Cortex of kidney (tissue), 1 donor: Measurements from ENCODE around the gene UBXN11.
"Not testable (repeated sequence)": the region's sequence is repeated elsewhere in the genome, so short reads cannot be mapped to it uniquely, and the experiment has no call there.

Experiments used
- DNase-seq: peaks from one replicate; lab custom pipeline; 2025; lab: John Stamatoyannopoulos, UW

Gene UBXN11

DNA sequence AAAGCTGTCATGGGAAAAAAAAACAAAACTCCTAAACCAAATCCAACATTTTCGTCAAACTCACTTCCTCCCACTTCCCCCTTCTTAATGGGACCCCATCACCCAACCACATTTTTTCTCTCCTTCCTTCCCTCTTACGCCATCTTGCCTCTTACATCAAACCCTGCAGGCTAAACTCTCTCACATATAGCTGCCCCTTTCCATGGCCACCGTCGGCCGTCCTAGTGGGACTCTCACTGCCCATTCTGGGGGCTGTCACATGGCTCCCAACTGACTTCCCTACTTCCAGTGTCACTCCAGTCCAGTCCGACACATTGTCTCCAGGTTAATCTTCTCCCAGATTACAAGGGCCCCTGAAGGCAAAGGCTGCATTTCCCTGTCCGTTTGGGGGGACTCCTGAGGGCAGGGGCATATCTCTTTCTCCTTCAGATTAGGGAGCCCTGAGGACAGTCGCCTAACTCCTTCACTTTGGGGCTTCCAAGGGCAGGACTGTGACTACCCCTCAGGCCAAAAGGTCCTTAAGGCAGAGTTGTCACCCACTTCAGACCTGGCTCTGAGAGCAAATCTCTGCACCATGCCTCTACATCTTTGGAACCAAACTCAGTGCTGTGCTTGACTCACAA is 658 bp downstream of the UBXN11 start:
- no peak for DNase-seq

DNA sequence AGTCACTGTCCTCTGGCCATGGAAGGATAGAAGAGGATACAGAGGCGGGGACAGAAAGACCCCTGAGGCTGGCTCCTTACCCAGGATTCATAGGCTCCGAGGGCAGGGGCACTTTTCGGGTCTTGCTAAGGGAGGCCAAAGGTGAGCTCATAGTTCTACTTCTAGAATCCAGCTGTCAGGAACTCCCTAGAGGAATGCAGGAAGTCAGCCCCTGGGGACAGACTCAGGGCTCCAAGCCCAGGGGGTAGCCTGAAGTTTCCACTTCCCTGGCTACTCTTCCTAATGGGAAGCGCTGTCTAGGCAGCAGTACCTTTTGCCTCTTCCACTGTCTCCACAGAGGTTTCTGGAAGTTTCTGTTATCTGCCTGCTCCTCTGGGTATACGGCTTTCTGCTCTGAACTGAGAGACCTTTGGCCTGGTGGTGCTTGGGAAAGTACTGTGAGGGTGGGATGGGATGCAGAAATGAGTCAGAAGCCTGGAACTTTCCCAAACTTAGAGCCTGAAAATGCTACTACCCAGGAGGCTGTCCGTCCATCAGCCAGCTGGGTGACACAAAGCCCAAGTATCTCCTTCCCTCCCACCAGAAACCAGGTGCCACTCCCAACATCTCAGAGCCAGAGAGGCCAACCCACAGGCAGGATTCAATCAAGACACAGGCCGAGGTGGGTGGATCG is 3.6 kb downstream of the UBXN11 start:
- no peak for DNase-seq

DNA sequence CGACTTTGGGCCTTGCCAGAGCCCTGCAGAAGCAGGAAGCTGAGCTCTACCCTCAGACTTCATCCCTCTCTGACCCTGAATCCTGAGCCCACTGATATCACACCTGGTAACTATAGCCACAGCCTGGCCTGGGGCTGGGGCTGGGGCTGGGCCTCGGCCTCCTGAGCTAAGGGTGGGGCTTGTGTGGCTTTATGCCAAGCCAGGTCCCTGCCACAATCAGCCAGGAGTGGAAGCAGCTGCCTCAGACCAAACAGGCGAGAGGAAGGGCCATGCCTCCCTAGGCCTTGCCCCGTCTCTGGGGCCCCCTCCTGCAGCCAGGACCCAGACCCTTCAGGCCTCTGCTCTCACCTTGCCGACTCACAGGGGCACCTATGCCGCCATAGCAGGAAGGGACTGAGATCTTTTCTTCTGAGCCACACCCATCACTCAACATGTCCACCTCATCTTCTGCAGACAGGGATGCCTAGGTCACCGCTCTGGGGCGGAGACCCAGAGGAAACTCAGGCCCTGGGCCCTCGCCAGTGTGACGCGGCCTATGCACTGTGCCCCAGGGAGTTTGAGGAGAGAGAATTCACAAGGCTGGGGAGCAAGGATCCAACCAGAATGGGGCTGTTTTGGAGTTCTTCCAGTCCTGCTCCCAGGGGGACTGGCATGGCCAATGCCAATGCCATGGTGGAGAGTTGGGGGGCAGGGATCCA is 5.7 kb downstream of the UBXN11 start:
- no peak for DNase-seq

DNA sequence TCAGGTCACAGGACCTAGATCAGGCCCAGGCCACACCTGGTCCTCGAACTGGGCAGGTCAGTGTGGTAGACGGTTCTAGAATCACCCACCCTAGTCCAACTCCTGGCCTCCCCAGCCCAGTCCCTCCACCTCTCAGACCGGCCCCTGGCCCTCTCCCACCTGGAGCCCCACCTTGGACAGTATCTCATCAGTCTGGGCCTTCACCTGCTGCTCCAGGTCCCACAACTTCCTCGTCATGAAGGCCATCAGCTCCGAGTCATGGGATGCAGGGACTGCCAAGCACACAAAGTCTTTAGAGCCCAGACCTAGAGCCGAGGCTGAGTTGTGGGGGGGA is 8.7 kb downstream of the UBXN11 start:
- DNase-seq: no peak

DNA sequence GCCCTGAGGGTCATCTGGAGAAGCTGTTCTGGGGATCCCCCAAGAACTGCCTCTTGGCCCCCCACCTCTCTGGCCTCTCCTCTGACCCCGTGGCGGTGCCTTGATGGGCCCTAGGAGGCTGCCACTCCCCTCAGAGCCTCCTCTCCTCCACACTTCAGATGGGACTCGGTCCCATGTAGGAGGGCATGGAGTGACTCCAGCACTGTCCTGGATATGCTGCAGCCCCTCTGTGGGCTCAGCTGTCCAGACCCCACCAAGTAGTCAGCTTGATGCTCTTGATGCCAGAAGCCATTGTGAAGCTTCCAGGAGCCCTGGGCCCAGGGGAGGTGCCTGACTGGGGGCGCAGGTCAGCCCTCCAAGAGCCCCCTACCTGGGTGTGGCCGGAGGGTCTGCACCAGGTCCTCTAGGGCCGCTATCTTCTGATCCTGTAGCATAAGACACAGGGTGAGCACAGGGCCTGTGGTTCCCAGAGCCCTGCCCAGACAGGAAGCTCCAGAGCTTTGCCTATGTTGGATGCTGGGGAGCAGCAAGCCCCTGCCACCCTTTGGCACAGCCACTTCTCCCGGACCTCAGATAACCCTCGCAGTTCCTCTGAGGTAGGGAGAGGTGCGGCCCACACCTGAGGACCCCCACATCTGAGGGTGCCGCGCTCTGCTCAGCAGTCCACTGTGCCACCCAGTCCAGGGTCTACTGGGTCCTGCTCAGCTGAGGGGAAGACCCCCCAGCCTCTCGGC is 9.2 kb downstream of the UBXN11 start:
- no peak for DNase-seq

DNA sequence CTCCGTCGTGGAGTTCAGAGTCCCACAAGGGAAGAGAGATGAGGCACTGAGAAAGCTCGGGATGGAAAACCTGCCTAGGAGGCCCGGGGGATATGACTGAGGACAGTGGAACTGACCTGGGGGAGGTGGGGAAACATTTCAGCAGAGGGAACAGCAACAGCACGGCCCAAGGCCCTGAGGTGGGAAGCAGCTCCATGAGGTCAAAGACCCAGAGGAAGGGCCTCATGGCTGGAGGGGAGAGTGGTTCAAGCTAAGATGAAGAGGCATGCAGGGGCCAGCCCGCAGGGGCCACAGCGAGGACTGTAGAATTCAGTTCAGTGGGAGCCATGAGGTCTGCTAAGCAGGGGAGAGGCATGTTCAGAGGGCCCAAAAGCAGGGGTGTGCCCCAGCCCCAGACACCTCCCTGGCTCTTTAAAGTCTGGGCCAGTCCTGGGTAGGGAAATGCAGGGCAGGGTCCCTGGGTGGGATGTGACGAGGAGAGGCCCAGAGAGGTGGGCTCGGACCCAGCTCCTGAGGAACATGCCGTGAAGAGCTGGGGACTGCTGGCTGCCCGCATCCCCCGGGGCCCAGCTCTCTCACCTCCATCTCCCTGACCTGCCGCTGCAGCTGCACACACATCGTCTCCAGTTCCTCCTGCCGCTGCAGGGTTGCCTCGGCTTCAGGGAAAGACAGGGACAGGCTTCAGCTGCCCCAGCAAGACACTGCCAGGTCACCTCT is 9.9 kb downstream of the UBXN11 start:
- DNase-seq: no peak

DNA sequence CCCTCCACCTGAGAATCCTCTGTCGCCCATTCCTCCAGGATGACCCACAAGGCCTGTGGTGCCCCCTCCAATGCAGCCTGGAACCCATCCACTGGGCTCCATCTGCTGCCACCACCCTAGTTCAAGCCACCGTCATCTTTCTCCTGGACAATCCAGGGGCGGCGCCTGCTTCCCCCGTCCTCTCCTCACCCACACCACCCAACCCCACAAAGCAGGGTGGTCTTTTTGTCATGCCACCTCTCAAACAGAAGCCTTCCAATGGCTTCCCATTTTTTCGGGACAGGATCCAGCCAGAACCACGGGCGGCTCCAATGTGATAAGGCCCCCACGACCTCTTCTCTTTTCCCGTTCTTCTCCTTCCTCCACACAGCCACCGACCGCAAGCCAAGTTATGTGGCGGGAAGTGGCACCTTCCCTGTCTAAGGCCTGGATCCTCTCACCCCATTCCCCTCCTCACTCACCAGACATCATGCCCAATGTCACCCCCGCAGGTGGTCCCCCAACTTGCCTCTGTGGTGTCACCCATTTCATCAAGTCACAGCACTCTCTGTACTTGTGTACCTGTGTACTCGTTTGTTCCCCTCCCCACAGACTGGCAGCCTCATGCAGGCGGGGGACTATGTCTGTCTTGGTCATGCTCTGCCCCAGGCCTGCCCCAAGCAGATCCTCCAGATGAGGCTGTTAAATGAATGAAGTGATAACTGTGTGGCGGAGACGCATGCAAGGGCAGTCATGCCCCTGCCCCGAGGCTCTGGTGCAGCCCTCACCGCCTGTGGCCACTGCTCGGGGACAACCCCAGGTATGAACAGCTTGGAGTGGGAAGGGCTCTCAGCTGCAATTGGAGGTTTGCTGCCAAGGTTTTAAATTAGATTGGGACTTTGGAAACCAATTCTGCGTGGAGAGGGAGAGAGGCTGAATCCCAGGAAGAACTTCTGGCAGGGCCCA is 11.0 kb downstream of the UBXN11 start:
- DNase-seq: no peak

DNA sequence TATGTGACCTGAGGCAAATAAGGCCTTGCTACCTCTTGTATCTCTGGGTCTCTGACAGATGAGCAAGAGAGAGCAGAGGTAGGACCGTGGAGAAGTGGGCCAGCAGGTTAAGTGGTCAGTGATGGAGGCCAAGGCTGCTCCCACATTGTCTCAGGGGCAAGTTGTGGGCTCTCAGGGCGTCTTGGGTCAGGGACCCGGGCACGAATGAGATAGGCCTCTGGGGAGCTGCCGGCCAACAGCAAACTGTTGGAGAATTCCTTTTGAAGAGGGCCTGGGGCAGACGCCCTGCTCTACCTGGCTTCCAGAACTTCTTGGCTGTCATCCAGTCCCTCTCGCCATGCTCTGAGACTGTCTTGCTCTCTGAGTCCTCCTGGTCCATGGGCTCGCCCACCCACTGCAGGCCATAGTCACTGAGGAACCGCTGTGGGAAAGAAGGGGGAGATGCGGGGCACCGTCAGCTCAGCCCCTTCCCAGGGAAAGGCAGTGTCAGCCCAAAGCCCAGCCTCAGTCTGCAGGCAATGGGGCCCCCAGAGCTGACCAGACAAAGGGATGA is 12.4 kb downstream of the UBXN11 start:
- no peak for DNase-seq

DNA sequence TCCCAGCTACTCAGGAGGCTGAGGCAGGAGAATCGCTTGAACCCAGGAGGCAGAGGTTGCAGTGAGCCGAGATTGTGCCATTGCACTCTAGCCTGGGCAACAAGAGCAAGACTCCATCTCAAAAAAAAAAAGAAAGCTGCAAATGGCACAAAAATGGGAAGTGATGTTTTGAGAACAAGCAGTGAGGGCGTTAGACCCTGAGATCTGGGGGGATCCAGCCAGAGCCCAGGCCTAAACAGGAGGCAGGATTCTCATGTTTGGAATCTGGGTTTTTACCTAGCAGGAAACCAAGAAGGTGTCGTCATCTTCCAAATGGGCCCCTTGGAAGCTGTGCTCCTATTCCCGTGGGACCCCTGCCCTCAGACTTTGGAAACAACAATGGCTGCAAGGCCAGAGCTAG is 13.7 kb downstream of the UBXN11 start:
- not testable (repeated sequence) for DNase-seq

DNA sequence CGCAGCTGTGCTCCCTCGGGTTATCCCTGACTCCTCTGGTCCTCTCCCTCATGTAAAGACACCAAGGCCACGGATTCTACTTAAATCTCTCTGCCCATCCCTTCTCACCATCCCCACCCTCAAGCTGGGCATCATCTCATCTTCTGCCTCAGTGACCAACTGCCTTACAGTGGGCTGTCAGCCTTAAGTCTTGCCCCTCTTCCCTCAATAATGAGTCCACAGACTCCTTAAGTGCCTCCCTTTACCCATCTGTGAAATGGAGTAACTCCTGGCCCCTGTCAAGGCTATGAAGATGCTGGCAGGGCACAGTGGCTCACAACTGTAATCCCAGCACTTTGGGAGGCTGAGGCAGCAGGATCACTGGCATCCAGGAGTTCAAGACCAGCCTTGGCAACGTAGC is 14.5 kb downstream of the UBXN11 start:
- DNase-seq: no peak

DNA sequence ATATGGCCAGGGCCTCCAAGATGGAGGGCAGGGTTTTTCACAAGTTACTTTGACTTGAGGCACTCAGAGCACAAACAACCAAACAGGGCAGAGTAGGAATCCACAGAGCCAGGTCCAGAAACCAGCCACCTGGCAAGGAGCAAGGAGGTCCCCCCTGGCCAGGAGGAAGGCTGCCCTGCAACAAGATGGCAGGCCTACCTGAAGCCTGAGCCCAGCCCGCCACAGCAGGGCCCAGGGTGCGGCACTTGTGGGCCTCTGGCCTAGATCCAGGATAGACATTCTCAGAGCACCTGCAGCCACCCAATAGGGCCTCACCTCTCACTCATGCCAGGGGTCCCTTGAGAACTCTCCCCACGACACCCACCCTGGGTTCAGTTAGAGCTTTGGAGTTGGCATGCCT is 15.0 kb downstream of the UBXN11 start:
- DNase-seq: no peak

DNA sequence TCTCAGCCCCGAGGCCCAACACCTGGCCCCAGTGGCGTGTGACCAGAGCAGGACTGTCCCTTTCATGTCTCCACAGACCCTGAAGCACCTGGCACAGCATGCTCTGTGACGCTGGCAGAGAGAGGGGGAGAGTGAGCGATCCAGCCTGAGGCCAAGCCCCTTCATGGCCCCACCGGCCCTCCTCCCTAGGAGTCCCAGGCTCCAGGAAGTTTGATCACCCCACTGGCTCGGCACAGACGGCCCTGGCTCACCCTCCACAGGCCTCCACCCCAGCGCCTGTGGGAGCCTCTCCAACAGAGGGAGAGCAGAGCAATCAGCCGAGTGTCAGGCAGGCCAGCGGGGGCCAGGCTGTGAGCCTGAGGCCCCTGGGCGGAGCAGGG is 15.6 kb downstream of the UBXN11 start:
- no peak for DNase-seq

DNA sequence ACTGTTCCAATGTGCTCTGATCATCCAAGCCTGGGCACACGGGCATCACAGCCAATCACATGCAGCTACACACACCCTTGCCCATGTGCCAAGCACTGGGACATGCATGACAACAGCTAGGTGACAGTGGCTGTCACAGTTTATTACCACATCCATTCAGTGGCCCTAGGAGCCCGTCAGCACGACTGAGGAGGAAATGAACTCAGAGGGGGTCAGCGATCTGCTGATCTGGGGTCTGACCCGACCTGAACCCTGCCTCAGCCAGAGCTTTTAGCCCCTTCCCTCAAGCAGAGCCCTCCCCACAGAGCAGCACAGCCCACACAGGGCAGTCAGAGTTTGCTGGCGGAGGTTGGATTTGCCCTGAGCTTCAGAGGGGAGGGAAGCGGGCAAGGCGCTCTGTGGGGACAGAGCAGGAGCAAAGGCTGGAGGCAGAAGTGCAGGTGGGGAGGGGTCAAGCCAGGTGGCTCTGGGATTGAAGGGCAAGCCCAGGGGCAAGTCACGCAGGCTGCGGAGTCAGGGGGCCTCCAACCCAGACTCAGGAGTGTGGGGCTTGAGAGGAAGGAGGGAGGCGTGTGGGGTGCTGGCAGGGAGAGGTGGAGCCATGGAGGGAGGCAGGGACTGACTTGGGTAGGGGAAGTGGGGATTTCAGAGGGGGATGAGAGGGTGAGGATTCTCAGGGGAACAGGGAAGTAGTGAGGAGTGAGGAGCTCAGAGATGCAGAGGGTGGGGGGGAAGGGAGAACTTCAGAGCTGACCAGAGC is 16.1 kb downstream of the UBXN11 start:
- no peak for DNase-seq

DNA sequence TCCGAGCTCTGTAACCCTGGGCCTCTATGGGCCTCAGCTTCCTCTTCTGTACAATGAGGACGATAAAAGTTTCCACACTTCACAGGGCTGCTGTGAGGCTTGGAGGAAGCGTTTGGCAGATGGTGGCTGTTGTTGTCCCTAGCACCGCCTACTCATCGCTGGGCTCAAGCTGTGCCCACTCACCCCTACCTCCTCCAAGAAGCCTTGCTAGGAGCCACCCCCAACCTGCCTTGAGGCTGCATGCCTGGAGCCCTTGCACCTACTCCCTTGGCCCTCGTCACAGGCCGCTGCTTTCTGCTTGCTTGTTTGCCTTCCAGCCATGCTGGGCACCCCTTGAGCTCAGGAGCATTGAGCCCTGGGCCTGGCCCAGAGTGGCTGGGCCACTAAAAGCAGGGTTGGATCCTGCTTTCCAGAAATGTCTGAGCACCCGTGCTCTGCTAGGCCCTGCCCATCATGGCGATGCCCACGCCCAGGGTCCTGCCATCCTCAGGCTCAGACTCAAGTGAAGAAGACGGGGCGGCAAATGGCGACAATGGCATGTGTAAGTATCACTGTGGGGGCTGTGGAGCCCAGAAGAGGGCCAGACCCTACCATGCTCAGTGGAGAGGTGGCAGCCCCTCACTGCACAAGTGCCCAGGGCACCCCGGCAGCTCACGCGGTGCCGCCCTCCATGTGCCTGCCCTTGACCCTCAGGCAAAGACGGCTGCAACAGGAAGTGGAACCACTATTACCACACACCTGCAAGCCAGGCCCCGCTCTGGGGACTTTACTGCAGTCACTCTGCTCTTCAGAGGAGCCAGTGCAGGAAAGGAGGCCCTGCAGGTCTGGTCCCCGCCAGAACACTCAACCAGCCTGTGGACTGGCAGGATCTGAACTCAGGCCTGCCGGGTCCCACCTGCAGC is 17.0 kb downstream of the UBXN11 start:
- DNase-seq: no peak

DNA sequence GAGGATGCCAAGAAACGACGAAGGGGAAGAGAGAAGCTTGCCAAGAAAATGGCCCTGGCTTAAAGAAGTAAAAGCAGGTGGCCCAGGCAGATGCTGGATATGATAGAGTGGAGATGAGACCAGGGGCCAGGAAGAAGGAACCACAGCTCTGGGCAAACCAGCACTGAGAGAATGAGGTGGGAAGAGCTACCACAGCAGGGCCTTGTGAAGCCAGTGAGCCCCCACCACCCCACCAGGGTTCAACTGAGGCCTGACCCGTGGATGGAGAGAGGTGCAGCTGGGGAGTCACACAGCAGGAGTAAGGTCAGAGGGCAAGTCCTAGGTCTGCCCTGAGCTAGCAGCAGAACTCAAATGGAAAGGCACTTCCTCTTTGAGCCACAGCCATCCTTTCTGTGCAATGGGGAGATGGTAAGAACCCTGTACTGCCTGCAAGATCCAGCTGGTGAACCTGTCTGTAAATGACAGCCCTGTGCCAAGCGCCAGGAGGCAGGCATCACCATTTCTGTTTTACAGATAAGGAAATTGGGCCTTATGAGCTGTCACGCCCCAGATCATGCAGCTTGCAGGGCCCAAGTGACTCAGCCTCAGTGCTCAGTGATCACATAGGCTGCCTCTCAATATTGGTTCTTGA is 18.0 kb downstream of the UBXN11 start:
- DNase-seq: no peak

DNA sequence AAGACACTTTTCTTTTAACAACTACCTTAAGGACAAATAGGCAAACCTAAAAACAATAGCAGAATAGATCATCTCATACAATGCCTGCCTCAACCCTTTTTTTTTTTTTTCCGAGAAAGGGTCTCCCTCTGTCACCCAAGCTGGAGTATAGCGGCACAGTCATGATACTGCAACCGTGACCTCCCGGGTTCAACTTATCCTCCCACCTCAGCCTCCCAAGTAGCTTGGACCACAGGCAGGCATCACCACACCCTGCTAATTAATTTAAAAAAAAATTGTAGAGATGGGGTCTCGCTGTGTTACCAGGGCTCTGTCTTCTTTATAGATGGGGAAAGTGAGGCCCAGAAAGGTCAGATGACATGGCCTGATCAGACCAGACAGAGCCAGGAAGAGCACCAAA is 18.6 kb downstream of the UBXN11 start:
- no peak for DNase-seq

DNA sequence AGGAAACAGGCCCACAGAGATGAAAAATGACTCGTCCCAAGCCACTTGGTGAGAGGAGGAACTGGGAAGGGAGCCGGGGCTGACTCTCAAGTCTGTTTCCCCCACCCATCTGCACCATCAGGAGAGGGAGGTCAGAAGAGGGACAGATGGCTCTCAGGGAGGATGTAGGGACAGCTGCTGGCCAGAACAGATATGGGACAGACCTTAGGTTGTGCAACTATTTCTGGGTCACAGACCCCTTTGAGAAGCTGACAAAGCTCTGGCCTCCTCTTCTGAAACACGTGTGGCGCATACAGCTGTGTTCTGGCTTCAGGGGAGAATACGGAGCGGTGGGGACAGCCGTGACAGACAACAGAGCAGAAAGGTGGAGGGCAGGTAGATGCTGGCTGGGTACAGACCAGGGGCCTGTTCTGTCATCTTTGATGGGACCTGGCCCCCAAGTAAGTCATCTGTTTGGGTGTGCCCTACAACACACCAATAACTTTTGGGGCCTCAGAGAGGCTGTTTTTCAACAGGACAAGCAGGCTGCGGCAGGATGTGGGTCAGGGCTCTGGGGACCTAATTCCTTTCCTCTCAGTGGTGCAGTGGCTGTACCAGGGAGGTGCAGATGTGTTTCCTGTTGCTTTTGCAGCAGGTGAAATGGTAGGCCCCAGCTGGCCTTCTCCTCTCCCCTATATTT is 19.3 kb downstream of the UBXN11 start:
- no peak for DNase-seq

DNA sequence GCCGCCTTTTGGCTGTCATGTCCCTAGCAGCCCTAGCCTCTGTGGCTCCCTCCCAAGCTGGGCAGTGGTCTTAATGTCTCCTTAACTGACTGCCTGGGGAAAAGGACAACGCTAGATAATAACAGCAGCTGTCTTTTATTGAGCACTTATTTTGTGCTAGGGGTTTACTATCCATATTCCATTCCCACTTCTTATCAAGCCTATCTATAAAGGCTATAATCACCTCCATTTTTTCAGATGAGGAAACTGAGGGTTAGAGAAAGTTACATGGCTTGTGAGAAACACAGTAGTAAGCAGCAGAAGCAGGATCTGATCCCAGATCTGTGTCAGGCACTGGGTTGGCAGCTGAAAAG is 20.4 kb downstream of the UBXN11 start:
- no peak for DNase-seq
